GM10847 (cell line): ENCODE measurements around the gene ZNF415.

ENCODE experiments used
- POLR2A ChIP-seq: IDR thresholded peaks from 2 replicates; pipeline ENCODE4 v1.6.1; 2011; ENCODE audit not compliant: insufficient read length; ENCODE audit errors: extremely low read depth

ZNF415 gene

DNA sequence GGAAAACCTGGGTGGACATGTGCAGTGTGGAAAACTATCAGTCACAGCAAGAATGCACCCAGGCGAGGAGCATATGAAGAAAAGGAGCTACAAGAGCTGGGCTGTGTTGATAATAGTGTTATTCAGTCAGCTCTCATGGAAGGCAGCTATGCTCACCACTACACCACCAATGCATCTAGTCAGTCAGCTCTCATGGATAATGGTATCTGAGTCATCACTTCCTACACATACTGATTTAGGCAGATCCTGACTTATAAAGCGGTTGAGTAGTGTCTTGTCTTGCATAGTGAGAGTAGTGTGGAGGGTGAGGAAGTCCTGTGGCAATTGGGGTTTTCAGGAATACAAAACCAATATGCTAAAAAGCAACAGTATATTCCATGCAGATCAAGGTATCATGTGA, 20.4 kb downstream of the ZNF415 start:
- no peak for TF ChIP-seq POLR2A

DNA sequence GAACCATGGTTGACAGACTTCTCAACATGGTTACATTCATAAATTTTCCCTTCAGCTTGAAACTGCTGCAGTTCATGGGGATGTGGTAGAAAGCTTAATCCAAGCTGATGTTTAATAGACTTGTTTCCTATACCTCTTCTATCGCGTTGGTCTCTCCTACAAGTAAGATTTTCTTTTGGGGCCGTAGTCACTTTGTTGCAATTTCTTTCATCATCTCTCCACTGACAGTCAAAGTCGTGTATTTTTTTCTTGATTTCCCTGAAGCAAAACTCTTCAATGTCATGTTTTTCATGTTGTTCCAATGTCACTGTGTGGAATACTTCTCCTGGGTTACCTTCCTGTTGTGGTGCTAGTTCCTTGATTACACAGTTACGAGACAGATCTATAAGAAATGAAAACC, 23.2 kb downstream of the ZNF415 start:
- no peak for TF ChIP-seq POLR2A

DNA sequence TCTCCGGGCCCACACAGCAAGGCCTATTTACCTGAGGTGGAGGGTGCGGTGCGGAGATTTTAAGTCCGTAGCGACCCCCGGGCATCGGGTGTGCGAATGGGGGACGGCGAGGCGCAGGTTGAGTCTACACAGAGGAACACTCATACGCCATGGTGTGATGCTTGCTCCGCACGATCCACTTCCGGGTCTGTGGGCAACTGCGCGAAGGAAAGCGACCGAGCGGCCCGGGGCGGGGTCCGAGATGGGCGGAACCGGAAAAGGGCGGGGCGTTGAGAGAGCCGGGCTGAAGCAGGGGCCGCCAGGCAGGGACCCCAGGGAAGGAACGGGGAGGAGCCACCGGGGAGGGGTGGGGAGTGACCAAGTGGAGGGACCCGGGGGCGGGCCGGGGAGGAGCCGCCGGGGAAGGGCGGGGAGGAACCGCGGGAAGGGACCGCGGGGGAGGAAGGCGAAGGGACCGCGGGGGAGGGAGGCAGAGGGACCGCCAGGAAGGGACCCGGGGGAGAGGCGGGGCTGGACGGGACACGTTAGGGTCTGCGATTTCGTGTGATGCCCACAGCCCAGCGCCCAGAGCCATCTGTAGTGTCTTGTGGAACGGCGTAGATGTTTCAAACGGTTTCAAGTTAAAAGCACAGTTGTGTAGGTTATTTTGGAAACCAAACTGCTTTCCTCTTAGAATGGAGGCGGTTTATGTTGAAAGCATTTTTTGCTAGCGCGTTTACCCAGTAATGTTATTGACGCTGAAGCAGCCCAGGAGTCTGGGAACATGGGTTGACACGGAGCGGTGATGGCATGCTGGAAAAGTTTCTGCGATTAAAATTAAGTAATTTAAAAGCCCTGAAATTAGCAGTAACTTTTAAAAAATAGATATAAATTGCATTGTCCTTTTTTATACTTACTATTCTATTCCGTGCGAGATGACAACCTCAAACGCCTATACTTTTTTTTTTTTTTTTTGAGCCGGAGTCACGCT, 29.2 kb downstream of the ZNF415 start, which contains the start of gene ZNF160:
Gene ZNF160, minus strand, starts transcription at position 189 of the 970 bp plus-strand sequence. CDS start 17,146 bp downstream, outside the sequence.
- TF ChIP-seq POLR2A, result peak; percentile 83

DNA sequence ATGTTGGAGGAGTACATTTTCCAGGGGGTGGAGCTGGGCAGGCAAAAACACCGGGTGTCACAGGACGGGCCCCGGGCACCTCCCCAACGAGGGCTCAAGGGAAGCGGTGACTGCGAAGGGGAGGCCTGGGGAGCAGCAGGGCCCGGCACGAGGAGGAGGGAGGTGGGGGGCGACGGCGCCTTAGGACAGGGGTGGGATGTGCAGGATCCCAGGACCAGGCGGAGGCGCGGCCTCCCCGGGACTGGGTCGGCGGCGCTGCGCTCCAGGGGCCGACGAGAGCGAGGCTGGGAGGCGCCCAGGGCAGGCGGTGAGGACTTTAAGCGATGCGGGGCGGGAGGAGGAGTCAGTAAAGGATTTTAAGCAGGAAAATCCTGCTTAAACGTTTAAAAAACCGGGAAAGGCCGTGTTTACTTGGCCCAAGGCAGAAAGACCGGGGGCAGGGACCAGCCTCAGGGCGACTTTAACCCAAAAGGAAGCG, 29.9 kb downstream of the ZNF415 start:
- no peak for TF ChIP-seq POLR2A

DNA sequence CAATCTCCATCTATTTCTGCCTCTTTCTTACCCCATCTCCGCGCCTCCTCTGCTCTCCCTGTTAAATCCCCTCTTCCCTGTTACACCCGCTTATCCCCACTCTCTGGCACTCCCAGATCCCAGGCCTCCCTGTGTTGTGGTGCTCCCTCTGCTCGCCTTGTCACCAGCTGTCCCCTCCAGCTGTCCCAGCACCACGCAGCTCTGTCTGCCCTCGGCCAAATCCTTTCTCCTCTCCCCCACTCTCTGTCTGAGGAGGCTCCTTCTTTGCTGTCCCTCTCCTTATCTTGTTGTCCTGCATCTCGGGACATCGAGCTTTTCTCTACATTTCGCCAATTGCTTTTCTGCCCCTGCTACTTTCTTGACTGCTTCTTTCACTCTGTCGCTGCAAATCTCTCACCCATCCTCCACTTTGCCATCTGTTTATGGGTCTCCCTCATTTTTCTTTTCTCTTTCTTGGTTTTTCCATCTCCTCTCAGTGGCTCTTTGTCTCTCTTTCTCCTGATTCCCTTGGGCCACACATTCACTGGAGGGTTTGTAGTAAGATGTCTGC, 30.4 kb downstream of the ZNF415 start:
- TF ChIP-seq POLR2A, result no peak

DNA sequence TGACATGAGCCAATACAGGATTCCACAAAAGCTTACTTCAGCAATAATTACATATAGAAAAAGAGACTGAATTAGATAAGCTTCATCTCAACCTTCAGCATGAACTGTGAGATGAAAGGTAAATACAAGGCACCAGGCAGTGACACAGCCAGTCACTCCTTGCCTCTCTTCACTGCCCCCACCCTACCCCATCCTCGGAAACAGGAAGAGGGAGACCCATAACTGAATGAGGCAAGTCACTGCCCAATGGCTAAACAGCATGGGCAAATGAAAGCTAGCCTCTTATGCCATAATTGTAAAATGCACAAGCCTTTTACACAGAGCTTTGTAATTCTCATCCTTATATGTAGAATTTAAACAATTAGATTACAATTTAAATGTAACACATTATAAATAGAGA, 31.2 kb downstream of the ZNF415 start:
- no peak for TF ChIP-seq POLR2A

DNA sequence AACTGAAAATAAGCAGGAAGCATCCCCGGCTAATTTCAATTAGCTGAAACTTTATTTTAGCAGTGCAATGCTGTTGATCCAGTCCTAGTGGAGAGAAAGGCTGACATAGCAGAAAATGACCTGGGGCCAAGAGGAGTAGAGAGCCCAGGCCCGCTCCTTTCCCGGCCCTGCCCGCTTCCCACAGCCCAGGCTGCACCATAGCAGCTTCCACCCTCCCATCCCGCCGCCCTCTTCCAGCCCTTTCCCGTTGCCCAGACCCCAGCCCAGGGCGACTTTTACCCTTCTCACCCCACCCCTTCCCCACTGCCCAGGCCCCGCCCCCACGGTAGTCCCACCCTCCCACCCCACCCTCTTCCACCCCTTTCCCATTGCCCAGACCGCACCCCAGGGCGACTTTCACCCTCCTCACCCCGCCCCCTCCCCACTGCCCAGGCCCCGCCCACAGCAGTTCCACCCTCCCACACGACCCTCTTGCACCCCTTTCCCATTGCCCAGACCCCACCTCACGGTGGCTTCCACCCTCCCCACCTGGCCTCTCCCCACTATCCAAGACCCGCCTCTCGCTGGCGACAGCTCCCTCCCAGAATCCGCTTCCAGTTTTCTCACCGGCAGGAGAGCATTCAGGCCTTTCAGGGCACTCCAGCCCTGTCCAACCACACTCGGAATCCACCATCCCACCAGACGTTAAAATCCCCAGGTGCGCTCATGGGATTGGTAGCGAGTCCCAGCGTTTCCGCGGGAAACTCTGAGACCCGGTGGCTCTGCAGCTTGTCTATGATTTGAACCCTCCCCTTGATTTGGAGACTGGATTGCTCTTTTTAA, 37.7 kb downstream of the ZNF415 start:
- no peak for TF ChIP-seq POLR2A

DNA sequence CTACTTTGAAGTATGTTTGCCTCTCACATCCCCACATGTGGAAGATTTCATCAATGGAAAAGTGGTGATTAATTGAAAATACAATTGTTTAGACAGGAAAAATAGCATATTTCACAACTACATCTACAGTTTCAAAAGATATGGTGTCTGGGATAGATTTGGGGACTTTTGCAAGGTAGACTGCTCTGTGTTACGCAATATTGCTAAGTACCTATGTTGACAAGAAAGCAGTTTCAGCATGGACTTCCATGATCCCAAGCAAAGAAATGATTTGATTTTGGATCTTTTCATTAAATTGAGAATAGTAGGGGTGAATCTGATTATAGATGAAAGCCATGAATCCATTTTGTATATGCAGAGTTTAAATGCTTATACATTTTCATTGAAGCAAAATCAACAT, 40.0 kb downstream of the ZNF415 start:
- TF ChIP-seq POLR2A, result no peak

DNA sequence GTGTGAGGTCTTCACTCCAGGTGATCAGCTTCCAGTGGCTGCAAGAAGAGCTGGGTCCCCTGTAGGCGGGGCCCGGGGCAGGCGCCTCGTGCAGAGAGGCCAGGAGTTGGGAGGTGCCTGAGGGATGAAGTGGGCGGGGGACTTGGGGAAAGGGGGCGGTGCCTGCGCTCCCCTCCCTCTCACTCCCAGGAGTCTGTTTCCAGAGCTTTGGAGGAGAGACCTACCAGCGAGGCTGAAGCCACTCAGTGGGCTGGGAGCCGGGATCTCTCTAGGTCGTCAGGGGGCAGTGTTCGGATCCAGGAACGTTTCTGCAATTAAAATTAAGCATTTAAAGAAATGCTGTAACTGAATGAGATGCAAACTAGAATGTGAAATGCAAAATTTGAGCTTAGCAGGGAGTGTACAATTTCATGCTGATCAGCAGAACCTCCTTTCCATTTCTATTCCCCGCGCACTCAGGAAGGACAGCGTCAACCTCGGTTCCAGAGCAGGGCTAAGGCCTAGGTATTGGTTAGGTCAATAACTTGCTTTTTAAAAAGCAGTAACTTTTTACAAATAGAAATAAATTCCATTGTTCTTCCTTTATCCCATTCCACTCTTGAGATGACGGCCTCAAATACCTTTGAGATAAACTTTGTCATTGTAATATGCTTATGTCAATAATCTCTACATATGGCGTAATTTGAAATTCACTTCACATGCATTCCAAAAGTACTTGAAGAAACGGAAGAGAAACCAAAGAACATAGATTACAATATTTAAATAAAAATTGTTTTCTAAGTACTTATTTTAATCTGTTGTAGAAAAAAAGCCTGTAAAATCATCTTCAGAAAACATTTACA, 41.1 kb downstream of the ZNF415 start:
- TF ChIP-seq POLR2A, result no peak

DNA sequence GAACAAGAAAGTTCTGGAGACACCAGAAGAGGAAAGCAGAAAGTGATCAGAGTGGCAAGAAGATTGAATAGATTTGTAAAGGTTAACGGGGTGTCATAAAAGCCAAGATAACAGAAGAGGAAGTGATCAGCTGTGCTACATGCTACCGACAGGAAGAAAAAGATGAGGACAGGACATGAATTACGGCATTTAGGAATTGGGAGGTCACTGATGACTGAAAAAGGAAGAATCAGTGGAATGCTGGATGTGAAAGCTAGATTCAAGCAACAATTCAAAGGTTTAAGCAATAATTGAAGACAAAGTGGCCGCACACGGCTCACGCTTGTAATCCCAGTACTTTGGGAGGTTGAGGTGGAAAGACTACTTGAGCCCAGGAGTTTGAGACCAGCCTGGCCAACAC, 44.6 kb downstream of the ZNF415 start:
- TF ChIP-seq POLR2A, result no peak

DNA sequence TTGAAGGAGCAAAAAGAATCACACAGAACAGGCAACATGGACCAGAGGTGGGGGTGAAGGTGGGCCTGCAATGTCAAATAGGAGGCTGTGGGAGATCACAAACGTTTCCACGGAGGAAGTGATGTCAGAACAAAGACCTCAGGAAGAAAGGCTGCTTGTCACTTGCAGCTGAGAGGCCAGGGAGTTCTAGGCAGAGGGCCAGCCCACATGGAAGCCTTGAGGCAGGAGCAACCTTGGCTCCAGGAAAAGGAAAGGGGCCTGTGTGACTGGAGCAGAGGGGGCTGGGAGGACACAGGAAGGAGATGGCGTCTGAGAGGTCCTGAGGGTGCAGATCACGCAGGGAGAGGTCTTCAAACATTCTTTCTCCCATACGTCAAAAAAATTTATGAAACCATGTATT, 45.8 kb downstream of the ZNF415 start:
- TF ChIP-seq POLR2A, result no peak

DNA sequence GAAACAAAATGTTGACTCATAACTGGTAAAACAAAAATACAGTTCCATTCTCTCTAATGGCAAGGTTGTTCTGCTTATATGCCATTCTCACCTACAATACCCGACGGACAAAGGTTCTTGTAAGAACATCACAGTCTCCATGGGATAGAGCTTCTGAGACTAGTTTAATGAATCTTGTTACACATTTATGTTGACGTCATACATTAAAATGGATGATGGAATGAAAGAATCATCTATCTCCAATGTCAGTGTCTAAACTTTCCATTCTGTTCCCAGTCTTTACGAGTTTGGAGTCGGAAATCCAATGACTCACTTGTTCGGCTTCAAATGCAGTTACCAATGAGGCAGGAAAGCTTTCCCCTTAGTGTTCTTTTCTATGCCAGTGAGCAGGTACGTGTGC, 47.2 kb downstream of the ZNF415 start:
- TF ChIP-seq POLR2A, result no peak

DNA sequence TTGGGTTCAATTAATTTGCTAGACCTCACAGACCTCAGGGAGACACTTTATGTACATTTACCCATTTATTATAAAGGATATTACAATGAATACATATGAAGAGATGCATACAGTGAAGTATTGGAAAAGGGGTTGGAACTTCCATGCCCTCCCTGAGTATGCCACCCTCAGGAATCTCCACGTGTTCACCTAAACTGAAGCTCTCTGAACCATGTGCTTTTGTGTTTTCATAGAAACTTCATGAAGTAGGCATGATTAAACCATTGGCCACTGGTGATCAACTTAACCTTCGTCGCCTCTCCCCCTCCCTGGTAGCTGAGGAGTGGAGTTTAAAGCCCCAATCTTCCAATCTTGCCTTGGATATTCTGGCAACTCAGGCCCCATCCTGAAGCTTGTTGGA, 49.8 kb downstream of the ZNF415 start:
- TF ChIP-seq POLR2A, result no peak

DNA sequence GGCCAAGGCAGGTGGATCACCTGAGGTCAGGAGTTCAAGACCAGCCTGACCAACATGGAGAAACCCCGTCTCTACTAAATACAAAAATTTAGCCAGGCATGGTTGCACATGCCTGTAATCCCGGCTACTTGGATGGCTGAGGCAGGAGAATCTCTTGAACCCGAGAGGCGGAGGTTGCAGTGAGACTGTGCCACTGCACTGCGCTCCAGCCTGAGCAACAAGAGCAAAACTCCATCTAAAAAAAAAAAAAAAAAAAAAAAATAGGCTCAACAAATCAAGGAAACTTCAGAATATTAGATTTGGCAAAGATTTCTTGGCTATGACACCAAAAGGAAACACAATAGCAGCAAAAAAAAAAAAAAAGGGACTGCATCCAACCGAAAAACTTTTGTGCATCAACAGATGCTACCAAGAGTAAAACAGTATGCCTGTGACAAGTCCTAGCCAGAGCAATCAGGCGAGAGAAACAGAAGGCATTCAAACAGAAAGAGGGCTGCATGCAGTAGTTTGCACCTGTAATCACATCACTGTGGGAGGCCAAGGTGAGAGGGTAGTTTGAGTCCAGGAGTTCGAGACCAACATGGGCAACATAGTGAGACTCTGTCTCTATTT, 53.3 kb downstream of the ZNF415 start:
- no peak for TF ChIP-seq POLR2A
